GM12873 (cell line): ENCODE data around the gene HNRNPH1.

Experiments
- TF ChIP-seq, protein P1 (sequence below): IDR thresholded peaks from 2 replicates; pipeline ENCODE4 v1.5.1; 2012; ENCODE audit warnings: low read depth, mild to moderate bottlenecking, moderate library complexity, low read length, control low read depth; ENCODE audit not compliant: insufficient read depth; ENCODE audit errors: missing control alignments

Gene HNRNPH1

DNA sequence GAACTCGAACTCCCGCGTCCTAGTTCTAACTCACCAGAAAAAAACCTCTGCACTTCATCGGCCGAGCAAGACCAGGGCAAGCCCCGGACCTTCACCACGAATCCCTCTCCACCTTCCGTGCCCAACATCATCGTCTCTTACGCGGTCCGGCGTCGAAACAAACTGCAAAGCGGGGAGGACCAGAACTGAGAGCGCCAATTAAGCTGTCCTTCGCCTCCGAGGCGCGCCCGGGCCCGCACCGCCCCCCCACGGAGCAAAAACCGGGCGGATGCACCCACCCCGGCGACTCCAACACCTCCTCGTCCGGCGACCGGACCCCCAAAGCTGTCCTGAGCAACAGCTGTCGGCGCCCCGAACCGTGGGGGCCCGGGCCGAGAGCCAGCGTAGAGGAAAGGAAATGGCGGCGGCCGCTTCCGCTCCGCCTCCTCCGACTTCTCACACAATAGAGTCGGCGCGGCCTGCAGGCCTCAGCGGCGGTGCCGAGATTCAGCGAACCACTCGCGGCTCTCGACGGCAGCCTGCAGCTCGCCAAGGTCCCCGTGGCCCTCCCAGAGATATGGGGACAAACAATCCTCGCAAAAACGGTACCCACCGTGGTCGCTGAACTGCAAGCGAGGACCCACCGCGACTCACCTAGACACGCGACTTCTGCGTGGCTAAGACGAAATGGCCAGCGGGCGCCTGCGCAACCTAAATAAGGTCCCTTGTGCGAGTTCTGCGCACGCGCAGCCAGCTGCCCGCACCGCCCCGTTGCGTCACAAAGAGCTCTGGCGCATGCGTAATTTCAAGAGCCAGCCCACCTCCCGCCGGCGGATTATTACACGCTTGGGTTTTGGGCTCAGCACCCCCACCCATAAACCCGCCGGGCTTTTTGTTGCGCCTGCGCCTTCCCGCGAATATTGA is at the start of gene HNRNPH1:
HNRNPH1 (minus strand) TSS at position 669 of the 903 bp plus-strand sequence; CDS start at position 131, 538 bp downstream.
- TF ChIP-seq, protein P1, sequence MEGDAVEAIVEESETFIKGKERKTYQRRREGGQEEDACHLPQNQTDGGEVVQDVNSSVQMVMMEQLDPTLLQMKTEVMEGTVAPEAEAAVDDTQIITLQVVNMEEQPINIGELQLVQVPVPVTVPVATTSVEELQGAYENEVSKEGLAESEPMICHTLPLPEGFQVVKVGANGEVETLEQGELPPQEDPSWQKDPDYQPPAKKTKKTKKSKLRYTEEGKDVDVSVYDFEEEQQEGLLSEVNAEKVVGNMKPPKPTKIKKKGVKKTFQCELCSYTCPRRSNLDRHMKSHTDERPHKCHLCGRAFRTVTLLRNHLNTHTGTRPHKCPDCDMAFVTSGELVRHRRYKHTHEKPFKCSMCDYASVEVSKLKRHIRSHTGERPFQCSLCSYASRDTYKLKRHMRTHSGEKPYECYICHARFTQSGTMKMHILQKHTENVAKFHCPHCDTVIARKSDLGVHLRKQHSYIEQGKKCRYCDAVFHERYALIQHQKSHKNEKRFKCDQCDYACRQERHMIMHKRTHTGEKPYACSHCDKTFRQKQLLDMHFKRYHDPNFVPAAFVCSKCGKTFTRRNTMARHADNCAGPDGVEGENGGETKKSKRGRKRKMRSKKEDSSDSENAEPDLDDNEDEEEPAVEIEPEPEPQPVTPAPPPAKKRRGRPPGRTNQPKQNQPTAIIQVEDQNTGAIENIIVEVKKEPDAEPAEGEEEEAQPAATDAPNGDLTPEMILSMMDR, result peak; percentile 5

DNA sequence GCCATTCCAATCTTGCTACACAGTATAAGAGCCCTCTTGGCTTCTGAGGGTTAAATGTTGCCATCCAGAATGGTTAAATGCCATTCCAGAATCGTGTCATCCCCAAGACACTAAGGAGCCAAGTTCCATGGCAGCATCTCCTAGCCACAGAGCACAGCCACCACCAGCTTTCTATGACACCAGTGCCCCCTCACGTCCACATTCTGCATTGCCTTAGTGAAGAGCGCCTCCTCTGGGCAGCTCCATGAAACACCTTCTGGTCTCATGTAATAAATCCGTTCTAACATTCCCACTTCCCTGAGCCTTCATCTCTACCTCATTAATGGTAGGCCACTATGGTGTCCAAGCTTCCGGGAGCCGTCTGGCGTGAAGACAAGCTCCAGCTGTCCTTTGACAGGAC is 44.9 kb upstream of the HNRNPH1 start:
- TF ChIP-seq, protein P1, result peak; percentile 96

DNA sequence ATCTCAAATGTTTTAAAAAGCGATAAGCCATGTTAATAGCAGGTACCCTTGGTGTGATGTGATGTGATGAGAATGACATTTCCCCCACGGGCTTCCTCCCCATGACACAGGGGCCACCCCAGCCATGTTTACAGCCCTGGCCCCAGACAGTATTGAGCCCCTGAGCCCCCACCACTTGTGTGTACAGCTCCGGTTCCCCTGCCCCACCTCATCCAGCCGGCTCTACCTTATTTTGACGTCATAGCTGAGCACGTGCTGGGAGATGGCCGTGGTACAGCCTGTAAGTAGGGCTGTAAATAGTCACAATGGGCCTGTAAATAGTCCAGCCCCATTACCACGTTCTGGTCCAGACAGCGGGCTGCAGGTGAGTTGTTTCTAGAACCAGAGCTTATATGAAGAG is 24.9 kb upstream of the HNRNPH1 start:
- TF ChIP-seq, protein P1, result no peak

- TF ChIP-seq, protein P1, result no peak
Measured at GRCh38 chr5:179624841-179625271, 1.4 kb upstream of the HNRNPH1 start.

DNA sequence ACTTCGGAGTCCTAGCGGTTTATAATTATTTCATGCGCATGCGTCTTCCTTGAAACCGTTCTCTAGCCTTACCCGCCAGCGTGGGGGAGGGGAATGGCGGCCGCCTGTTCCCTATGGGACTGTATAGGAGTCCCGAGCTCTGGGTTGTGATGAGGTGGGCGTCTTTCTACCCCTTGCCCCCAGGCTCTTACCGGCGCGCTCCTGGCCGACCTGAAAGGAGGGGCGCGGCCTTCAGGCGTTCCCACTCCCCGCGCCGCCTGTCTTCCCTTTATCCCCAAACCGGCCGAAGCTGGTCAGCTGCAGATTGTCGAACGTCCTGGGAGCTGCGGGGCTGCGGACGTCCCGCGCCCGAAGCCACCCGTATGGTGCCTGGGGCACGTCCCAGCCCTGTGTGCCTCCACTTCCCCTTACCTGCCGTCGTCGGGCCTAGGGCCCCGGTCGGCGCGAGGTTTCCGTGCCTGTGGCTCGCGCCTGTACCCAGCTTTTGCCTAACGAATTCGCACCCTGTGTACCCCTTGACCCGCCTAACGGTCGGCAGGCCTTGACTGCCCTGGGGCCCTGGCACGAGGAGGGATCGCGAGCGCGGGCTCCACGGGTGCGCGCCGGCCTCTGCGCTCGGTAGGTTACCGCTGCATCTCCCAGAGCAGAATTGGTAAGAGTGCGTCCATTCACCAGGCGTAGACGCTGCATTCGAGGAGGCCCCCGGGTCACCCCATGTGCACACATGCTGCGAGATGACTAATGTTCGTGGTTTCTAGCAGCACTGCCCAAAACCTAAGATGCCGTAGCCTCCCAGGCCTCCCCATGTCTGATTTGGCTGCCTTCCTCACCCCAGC is 653 bp upstream of the HNRNPH1 start:
- TF ChIP-seq, protein P1, result no peak

DNA sequence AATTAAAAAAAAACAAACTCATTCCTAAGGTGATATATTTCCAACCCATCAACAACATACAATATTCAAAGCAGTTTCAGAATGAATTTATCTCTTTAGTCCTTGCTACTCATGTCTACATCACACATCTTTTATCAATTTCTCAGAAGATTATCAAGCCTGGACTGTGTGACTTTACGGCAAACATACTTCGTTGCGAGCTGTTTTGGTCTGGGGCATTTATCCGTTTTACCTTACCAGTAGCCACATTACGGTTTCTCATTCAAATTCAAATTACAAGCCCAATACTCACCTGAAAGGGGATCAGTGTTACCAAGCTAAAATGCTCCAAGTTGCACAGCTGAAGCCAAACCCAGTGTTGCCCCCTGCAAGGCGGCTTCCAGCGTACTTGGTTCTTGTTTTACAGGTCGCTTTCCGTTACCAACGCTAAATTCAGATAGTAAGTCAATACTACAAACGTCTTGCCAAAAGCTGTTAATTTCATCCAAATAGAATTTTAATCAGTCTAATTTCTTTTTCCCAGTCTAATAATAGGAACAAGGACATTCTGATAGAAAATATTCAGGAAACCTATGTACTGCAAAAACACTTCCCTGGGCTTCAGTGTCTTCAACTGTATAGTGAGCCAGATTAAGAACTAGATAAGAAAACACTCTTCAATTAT is 1.8 kb downstream of the HNRNPH1 start:
- TF ChIP-seq, protein P1, result no peak
